OCI-LY1 (cell line): ENCODE measurements around the gene SLFN5.

ENCODE experiments used
- EZH2 ChIP-seq: fragments of 200-600 bp; sonication (generic), shearing (Covaris generic); IDR thresholded peaks from 2 replicates; pipeline ENCODE4 v1.8.0; 2017; ENCODE audit warnings: borderline replicate concordance, mixed run types, mild to moderate bottlenecking, antibody characterized with exemption, low read length, moderate library complexity, mixed read lengths
- TF ChIP-seq, protein P1 (sequence below): fragments of 200-600 bp; sonication (generic), shearing (Covaris generic); IDR thresholded peaks from 2 replicates; pipeline ENCODE4 v1.5.1; 2017; ENCODE audit warnings: mild to moderate bottlenecking, antibody characterized with exemption, low read length, moderate library complexity, mixed read lengths

GRCh38 chr17:35257208-35257659 lies 14.4 kb downstream of the SLFN5 start:
- TF ChIP-seq, protein P1, sequence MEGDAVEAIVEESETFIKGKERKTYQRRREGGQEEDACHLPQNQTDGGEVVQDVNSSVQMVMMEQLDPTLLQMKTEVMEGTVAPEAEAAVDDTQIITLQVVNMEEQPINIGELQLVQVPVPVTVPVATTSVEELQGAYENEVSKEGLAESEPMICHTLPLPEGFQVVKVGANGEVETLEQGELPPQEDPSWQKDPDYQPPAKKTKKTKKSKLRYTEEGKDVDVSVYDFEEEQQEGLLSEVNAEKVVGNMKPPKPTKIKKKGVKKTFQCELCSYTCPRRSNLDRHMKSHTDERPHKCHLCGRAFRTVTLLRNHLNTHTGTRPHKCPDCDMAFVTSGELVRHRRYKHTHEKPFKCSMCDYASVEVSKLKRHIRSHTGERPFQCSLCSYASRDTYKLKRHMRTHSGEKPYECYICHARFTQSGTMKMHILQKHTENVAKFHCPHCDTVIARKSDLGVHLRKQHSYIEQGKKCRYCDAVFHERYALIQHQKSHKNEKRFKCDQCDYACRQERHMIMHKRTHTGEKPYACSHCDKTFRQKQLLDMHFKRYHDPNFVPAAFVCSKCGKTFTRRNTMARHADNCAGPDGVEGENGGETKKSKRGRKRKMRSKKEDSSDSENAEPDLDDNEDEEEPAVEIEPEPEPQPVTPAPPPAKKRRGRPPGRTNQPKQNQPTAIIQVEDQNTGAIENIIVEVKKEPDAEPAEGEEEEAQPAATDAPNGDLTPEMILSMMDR, result no peak
- no peak for TF ChIP-seq EZH2
